Fibroblast of the aortic adventitia (primary cell): ENCODE data around the gene LZTFL1. TPM values are rescaled to one million over a fixed set of nuclear protein-coding genes. Genes with fewer than 3 reads are reported as not detected.

Experiments
- DNase-seq: peaks from one replicate; pipeline ENCODE4 v3.0.0-alpha.2; 2010; ENCODE audit warnings: low read depth
- H3K4me3 ChIP-seq: 2 replicates; pipeline ENCODE4 v1.5.1; 2011; ENCODE audit warnings: low read depth, mild to moderate bottlenecking, control low read depth, low read length, moderate library complexity
- CTCF ChIP-seq: IDR thresholded peaks from 2 replicates; pipeline ENCODE4 v1.5.1; 2011; ENCODE audit warnings: mild to moderate bottlenecking, low read length, control low read depth, inconsistent platforms; ENCODE audit not compliant: insufficient read depth
- total RNA-seq: library from RNA; depleted of rRNA; stranded (reverse); fragments of >200 nt; gene quantifications from 2 replicates; pipeline ENCODE4 v1.2.3, GENCODE V29; 2012; ENCODE audit warnings: low replicate concordance

The LZTFL1 gene
- total RNA-seq, 1 donor = 24.1 TPM

- TF ChIP-seq CTCF = no peak
- no peak overlapping the region for H3K4me3 ChIP-seq
- no peak for DNase-seq
Measured at GRCh38 chr3:45814322-45814721, 27.6 kb downstream of the LZTFL1 start.

GRCh38 chr3:45807681-45808540 lies 34.0 kb downstream of the LZTFL1 start:
- H3K4me3 ChIP-seq = no peak overlapping the region
- DNase-seq = no peak
- TF ChIP-seq CTCF = no peak

GRCh38 chr3:45807133-45807532 lies 34.8 kb downstream of the LZTFL1 start:
- no peak overlapping the region for H3K4me3 ChIP-seq
- no peak for TF ChIP-seq CTCF
- no peak for DNase-seq

- DNase-seq = no peak
- no peak for TF ChIP-seq CTCF
Measured at GRCh38 chr3:45806072-45806471, 35.8 kb downstream of the LZTFL1 start.

GRCh38 chr3:45803252-45803935 lies 38.5 kb downstream of the LZTFL1 start:
- no peak for TF ChIP-seq CTCF
- no peak for DNase-seq
- no peak overlapping the region for H3K4me3 ChIP-seq

More at GRCh38 chr3:45806072-45806471, 35.8 kb downstream of the LZTFL1 start:
- H3K4me3 ChIP-seq = no peak overlapping the region

GRCh38 chr3:45802146-45802545 lies 39.8 kb downstream of the LZTFL1 start:
- no peak overlapping the region for H3K4me3 ChIP-seq
- no peak for TF ChIP-seq CTCF
- no peak for DNase-seq
